Stimulated activated CD4-positive, alpha-beta T cell treated with anti-CD3 and anti-CD28 coated beads, Interleukin-15, amount 100 ng/mL, for 48 hours (primary cell): Measurements from ENCODE around the gene GNB2.
"Not testable (repeated sequence)": the region's sequence is repeated elsewhere in the genome, so short reads cannot be mapped to it uniquely, and the experiment has no call there.

ENCODE experiments used
- DNase-seq, 2 donors: peaks; one replicate each; pipeline ENCODE4 v3.0.0-alpha.2; 2020; ENCODE audit warnings: low read depth in 2 of 2

GNB2 gene

DNA sequence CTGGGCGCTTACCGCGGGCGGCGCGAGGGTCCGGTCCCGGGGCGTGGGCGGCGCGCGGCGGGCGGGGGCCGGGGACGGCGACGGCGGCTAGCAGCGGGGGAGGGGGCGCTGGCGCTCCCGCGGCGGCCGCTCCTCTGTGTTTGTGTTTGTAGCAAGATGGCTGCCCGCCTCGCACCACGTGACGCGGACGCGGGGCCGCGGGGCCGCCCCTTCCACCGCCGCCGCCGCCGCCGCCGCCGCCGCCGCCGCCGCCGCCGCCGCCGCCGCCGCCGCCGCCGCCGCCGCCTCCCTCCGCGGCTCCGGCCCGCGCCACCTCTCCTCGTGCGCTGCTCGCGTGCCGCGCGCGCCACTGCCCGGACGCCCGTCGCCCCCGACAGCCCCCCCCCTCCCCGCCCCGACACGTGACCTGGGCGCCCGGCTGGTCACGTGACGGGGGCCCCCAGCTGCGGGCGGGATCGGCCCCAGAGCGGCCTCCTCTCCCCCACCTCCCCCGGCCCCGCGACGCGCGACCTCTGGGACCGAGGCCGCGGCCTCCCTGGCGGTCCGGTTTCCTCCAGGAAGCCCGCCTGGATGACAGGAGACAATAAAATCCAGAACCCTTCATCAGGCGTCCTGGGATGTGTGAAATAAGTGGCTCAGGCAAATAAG is 20.7 kb downstream of the GNB2 start, which contains the start of gene GIGYF1:
Gene GIGYF1, minus strand, starts transcription at position 153 of the 648 bp plus-strand sequence. CDS start 6,012 bp downstream, outside the sequence.
- DNase-seq: peak in 1 of 2 donors; percentile 57

DNA sequence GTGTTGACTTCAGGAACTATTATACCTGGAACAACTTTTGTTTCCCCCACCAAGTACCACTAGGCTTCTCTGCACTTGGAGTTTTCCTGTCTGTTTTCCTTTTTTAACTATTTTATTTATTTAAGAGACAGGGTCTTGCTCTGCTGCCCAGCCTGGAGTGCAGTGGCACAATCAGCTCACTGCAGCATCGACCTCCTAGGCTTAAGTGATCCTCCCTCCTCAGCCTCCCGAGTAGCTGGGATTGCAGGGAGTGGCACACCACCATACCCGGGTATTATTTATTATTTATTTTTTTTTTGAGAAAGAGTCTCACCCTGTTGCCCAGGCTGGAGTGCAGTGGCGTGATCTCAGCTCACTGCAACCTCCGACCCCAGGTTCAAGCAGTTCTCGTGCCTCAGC is 22.6 kb downstream of the GNB2 start:
- DNase-seq: no peak

DNA sequence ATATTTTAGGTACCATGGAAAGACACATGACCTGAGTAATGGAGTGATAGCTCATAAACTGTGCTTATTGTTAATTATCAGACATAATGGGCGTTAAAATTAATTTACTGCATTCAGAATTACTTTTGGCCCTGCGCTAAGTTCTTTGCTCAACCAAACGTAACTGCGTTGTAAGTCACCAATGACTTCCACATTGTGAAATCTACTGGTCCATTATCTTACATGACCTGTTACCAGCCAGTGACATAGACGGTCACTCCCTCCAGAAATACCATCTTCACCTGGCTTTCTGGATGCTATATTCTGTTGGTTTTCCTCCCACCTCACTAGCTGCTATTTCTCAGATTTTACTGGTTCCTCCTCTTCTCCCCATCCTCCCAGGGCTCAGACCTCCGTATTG is 25.5 kb downstream of the GNB2 start:
- no peak for DNase-seq

DNA sequence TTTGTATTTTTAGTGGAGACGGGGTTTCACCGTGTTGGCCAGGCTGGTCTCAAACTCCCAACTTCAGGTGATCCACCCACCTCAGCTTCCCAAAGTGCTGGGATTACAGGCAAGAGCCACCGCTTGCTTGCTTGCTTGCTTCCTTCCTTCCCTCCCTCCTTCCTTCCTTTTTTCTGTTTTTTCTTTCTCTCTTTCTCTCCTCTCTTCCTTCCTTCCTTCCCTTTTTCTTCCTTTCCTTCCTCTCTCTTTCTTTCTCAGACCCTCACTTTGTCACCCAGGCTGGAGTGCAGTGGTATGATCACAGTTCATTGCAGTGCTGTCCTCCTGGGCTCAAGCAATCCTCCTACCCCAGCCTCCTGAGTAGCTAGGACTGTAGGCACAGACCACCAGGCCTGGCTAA is 27.5 kb downstream of the GNB2 start:
- DNase-seq: not testable (repeated sequence)

DNA sequence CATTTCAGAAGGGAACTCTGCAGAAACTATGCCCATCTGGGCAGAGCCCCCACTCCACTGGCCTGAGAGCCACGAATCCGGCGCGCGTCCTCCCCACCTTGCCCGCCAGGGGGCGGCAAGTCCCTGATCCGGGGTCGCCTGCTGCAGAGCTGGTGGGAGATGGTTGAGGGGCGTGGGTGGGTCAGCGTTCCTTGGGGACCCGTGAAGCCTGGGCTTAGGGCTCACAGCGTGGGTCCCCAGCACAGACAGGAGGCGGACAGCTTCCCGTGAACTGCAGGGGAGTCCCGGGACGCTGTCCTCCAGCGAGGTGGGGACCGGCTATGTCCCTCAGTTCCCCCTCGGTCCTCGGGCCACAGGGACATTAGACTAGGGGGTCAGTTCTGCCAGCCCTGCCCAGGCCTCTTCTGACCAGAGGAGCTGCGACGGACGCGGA is 31.8 kb downstream of the GNB2 start:
- DNase-seq: peak; percentile 64 to 81

DNA sequence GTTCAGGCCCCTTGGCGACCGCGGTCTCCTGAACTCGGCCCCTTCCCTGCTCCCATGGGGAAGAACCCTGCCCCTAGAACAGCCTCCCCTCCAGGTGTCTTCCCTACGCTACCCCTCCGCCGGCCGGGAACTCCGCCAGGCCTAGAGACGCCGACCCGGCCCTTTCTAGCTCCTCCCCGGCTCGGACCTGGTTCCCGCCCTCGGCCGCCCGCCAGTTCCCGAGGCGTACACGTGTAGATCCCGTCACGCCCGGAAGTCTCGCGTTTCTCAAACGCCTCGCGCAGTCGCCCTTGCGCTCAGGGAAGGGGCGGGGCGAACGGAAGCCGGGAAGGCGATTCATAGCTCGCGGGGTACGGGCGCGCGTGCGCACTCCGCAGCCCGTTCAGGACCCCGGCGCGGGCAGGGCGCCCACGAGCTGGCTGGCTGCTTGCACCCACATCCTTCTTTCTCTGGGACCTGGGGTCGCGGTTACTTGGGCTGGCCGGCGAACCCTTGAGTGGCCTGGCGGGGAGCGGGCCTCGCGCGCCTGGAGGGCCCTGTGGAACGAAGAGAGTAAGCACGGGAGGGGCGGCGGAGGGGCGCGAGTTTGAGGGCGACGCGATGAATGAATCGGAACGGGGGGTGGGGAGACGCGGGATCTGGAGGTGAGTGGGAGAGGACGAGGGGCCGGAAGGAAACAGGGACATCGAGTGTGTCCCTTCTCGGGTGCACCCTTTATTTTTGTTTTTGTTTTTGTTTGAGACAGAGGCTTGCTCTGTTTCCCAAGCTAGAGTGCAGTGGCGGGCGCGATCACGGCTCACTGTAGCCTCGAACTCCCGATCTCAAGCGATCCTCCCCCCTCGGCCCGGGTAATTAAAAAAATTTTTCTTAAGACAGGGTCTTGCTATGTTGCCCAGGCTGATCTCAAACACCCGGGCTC is 32.5 kb downstream of the GNB2 start, which contains the start of gene POP7:
Gene POP7, plus strand, starts transcription at position 369 of the 919 bp plus-strand sequence. CDS start 710 bp downstream, outside the sequence.
- peak; percentile 99 for DNase-seq

DNA sequence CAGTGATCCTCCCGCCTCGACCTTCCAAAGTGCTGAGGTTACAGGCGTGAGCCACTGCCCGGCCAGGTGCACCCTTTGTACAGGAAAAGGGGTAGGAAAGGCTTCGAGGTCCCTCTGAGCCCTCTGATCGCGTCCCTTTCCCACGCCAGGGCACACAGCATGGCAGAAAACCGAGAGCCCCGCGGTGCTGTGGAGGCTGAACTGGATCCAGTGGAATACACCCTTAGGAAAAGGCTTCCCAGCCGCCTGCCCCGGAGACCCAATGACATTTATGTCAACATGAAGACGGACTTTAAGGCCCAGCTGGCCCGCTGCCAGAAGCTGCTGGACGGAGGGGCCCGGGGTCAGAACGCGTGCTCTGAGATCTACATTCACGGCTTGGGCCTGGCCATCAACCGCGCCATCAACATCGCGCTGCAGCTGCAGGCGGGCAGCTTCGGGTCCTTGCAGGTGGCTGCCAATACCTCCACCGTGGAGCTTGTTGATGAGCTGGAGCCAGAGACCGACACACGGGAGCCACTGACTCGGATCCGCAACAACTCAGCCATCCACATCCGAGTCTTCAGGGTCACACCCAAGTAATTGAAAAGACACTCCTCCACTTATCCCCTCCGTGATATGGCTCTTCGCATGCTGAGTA is 33.3 kb downstream of the GNB2 start:
- no peak for DNase-seq

DNA sequence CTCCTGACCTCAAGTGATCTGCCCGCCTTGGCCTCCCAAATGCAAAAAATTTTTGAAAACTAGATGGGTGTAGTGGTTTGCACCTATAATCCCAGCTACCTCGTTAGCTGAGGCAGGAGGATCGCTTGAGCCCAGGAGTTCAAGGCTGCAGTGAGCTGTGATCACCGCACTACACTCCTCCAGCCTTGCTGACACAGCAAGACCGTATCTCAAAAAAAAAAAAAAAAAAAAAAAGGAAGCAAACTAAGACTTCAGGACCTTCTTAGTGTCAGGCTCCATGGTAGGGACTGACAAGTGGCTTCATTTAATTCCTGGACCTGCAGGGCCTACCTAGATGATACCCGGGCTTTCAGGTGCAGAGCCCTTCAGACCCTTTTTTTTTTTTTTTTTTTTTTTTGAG is 34.9 kb downstream of the GNB2 start:
- DNase-seq: no peak

DNA sequence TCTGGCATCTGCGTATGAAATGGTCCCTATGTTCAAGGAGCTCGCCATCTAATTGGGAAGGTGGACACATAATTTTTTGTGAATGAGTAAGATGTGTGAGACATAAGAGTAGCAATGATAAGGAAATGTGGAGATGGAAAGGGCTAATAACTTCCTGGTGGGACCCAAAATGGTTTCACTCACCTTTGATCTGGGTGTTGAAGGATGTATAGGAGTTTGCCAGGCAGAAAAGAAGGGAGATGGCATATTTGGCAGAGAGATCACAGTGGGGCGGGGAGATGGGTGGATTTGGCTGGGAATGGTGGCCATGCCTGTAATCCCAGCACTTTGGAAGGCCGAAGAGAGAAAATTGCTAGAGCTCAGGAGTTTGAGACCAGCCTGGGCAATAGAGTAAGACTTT is 36.9 kb downstream of the GNB2 start:
- DNase-seq: no peak

DNA sequence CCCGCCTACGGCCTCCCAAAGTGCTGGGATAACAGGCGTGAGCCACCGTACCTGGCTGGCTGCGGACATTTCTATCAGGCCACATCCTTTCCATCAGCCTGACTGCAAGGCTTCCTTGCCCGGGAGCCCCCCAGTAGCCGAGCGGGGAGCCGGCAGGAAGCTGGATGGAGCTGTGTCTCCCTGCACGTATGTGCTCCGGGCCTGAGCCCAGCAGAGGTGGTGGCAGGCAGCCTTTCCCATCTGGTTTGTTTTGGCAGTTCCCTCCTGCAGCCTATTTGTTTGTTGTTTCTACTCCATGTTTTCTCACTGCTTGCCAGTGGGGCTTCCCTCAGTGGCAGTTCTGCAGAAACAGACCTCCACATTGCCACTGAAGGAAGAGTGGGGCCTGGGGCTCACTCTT is 37.8 kb downstream of the GNB2 start:
- no peak for DNase-seq

DNA sequence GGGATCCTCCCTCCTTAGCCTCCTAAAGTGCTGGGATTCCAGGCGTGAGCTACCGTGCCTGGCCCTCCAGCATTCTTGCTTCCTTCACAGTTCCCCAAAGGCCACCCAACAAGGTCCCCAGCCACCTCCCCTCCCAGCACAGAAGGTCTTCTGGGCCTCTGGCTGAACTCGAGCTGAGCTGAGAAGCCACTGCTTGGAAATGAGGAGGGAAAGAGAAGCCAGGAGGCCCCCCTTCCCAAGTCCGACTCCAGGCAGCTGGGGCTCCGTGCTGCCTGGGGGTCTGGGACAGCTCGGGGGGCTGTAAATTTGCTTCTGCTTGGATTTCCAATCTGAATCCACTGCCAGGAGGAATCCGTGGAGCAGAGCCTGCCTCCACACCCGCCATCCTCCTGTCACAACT is 41.2 kb downstream of the GNB2 start:
- DNase-seq: no peak

DNA sequence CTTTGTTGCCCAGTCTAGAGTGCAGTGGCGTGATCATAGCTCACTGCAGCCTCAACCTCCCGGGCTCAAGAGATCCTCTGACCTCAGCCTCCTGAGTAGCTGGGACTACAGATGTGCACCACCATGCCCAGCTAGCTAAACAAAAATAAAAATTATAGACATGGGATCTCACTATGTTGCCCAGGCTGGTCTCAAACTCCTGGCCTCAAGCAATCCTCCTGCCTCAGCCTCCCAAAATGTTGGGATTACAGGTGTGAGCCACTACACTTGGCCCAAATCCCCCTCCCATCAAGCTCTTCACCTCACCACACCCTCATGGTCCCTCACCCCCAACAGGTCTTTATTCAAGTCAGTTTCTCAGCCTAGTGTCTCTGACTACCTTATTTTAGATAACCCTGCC is 43.5 kb downstream of the GNB2 start:
- DNase-seq: not testable (repeated sequence)

DNA sequence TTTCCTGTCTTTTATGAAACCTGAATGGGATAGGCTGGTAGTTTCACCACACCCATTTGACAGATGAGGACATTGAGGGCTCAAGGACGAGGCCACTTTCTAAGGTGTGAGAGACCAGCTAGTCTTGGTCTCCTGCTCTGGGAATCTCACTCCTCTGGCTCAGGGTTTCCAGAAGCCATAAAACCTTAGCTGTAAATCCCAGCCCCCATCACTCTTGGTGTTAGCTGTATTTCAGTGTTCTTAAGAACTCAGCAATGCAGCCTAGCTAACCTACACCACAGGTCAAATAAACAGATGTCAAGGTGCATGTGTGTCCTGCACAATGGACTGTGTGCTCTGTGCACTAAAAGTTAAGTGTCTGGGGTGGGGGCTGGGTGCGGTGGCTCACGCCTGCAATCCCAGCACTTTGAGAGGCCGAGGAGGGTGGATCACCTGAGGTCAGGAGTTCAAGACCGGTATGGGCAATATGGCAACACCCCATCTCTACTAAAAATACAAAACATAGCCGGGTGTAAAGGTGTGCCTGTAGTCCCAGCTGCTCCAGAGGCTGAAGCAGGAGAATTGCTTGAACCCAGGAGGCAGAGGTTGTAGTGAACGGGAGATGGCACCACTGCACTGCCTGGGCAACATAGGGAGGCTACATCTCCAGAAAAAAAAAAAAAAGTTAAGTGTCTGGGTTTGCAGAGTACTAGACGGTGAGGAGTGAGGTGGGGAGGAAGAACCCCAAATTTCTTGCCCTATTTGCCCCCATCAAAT is 46.2 kb downstream of the GNB2 start:
- no peak for DNase-seq

DNA sequence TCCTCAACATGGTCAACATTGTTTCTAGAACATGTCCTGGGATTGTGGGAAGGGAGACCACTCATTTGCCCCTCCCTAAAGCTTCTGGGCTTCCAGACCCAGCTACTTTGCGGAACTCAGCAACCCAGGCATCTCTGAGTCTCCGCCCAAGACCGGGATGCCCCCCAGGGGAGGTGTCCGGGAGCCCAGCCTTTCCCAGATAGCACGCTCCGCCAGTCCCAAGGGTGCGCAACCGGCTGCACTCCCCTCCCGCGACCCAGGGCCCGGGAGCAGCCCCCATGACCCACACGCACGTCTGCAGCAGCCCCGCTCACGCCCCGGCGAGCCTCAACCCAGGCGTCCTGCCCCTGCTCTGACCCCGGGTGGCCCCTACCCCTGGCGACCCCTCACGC is 46.7 kb downstream of the GNB2 start, which contains the start of gene EPO:
Gene EPO, plus strand, starts transcription at position 190 of the 392 bp plus-strand sequence. CDS start 513 bp downstream, outside the sequence.
- no peak for DNase-seq

DNA sequence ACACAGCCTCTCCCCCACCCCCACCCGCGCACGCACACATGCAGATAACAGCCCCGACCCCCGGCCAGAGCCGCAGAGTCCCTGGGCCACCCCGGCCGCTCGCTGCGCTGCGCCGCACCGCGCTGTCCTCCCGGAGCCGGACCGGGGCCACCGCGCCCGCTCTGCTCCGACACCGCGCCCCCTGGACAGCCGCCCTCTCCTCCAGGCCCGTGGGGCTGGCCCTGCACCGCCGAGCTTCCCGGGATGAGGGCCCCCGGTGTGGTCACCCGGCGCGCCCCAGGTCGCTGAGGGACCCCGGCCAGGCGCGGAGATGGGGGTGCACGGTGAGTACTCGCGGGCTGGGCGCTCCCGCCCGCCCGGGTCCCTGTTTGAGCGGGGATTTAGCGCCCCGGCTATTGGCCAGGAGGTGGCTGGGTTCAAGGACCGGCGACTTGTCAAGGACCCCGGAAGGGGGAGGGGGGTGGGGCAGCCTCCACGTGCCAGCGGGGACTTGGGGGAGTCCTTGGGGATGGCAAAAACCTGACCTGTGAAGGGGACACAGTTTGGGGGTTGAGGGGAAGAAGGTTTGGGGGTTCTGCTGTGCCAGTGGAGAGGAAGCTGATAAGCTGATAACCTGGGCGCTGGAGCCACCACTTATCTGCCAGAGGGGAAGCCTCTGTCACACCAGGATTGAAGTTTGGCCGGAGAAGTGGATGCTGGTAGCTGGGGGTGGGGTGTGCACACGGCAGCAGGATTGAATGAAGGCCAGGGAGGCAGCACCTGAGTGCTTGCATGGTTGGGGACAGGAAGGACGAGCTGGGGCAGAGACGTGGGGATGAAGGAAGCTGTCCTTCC is 47.3 kb downstream of the GNB2 start:
- DNase-seq: no peak

DNA sequence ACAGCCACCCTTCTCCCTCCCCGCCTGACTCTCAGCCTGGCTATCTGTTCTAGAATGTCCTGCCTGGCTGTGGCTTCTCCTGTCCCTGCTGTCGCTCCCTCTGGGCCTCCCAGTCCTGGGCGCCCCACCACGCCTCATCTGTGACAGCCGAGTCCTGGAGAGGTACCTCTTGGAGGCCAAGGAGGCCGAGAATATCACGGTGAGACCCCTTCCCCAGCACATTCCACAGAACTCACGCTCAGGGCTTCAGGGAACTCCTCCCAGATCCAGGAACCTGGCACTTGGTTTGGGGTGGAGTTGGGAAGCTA is 47.9 kb downstream of the GNB2 start:
- DNase-seq: no peak

DNA sequence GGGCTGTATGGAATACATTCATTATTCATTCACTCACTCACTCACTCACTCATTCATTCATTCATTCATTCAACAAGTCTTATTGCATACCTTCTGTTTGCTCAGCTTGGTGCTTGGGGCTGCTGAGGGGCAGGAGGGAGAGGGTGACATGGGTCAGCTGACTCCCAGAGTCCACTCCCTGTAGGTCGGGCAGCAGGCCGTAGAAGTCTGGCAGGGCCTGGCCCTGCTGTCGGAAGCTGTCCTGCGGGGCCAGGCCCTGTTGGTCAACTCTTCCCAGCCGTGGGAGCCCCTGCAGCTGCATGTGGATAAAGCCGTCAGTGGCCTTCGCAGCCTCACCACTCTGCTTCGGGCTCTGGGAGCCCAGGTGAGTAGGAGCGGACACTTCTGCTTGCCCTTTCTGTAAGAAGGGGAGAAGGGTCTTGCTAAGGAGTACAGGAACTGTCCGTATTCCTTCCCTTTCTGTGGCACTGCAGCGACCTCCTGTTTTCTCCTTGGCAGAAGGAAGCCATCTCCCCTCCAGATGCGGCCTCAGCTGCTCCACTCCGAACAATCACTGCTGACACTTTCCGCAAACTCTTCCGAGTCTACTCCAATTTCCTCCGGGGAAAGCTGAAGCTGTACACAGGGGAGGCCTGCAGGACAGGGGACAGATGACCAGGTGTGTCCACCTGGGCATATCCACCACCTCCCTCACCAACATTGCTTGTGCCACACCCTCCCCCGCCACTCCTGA is 49.1 kb downstream of the GNB2 start:
- no peak for DNase-seq

DNA sequence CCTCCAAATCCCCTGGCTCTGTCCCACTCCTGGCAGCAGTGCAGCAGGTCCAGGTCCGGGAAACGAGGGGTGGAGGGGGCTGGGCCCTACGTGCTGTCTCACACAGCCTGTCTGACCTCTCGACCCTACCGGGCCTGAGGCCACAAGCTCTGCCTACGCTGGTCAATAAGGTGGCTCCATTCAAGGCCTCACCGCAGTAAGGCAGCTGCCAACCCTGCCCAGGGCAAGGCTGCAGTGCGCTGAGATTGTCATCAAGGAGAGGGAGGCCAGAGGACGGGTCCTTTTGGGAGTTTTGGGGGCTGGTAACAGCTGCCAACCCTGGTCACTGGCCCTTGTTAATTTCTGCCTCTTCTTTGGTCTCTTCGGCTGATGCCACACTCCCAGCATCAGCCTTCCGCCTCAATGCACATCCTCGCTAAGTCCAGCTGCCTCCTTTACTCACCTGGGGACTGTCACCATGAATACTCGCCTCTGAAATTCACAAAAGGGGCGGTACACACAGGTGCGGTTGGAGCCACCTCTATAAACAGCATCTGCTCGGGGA is 50.3 kb downstream of the GNB2 start:
- DNase-seq: no peak

DNA sequence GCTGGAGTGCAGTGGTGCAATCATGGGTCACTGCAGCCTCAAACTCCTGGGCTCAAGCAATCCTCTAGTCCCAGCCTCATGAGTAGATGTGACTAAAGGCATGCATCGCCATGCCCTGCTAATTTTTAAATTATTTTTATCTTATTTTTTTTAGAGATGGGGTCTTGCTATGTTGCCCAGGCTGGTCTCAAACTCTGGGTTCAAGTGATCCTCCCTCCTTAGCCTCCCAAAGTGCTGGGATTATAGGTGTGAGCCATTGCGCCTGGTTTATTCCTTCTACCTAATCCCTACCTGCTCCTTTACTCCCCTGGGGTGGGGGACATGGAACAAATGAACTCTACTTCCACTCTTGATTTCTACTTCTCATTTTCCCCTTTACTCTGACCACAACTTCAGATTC is 50.8 kb downstream of the GNB2 start:
- not testable (repeated sequence) for DNase-seq
